GM12801 (cell line): ENCODE results near the gene DUOX1.

Source experiments
- CTCF ChIP-seq: IDR thresholded peaks from one replicate; pipeline ENCODE4 v1.5.1; 2011; ENCODE audit warnings: control low read depth; ENCODE audit not compliant: insufficient read length; ENCODE audit errors: extremely low read depth

The DUOX1 gene

DNA sequence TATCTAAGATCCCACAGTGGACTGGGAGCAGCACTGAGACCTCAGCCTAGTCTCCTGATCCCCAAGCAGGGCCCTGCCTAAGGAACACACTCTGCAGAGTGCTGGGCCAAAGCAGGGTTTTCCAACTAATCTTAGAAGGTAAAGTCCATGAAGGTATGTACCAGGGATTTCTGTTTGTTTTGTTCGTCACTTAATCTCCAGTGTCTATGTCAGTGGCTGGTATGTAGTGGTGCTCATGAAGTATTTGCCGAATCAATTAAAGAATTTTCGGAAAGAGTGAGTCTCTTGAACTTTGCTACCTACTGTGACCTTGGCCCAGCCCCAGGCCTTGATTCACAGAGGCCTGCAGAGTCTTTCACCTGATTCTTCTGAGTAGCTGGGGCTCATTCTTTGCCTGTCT lies 1.7 kb downstream of the DUOX1 start:
- TF ChIP-seq CTCF = no peak

- TF ChIP-seq CTCF = no peak
These were observed 3.2 kb downstream of the DUOX1 start for GRCh38 chr15:45132844-45133560.

GRCh38 chr15:45133561-45133920 lies 3.7 kb downstream of the DUOX1 start:
- no peak for TF ChIP-seq CTCF

DNA sequence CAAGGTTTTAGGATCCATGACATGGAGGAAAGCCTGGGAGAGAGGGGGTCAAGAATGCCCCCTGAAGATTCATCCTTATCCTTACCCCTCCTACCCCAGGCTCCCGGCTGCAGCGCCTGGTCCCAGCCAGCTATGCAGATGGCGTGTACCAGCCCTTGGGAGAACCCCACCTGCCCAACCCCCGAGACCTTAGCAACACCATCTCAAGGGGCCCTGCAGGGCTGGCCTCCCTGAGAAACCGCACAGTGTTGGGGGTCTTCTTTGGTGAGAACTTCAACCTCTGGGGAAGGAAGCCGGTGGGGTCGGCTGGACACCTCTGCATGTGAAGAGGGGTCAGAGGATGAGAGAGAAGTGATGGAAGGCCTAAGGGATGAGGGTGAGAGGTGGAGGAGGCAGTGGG lies 4.3 kb downstream of the DUOX1 start:
- TF ChIP-seq CTCF = no peak

DNA sequence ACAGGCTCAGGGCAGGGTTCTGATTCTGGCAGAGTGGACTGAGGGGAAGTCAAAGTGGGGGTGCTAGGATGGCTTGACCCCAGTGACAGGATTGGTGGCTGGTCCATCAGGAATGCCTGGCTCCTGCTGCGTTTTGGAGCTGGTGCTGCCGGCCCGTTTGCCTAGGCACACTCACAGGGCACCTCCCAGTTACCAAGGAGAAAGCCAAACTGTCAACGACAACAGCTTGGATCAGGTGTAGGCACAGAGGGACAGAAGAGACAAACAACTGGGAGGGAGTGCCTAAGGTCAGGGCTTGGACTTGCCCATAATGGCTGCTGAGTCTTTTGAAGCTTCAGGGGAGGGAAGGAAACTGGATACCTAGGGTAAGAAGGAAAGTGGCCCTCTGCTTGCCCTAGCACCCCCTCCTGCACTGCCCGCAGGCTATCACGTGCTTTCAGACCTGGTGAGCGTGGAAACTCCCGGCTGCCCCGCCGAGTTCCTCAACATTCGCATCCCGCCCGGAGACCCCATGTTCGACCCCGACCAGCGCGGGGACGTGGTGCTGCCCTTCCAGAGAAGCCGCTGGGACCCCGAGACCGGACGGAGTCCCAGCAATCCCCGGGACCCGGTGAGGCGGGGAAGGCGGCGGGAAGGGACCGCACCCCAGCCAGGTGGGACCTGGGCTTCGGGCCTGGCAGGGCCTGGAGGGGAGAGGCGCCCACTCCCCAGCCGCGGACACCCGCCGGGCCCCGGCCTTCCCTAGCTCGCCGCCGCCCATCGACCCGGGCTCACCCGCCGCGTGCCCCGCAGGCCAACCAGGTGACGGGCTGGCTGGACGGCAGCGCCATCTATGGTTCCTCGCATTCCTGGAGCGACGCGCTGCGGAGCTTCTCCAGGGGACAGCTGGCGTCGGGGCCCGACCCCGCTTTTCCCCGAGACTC lies 5.1 kb downstream of the DUOX1 start:
- TF ChIP-seq CTCF = no peak

DNA sequence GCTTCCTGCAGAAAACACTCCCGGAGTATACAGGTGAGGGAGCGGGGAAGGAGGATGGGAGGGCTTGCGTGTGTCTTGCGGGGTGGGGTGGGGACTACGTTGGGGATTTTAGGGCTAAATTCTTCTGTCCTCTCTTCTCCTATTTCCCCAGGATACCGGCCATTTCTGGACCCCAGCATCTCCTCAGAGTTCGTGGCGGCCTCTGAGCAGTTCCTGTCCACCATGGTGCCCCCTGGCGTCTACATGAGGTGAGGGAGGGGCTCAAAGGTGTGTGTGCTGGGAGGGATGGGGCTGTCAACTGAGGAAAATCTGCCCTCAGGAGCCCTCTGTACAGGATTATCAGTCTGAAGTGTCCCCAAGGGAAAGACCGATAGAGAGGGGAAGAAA lies 6.6 kb downstream of the DUOX1 start:
- no peak for TF ChIP-seq CTCF

DNA sequence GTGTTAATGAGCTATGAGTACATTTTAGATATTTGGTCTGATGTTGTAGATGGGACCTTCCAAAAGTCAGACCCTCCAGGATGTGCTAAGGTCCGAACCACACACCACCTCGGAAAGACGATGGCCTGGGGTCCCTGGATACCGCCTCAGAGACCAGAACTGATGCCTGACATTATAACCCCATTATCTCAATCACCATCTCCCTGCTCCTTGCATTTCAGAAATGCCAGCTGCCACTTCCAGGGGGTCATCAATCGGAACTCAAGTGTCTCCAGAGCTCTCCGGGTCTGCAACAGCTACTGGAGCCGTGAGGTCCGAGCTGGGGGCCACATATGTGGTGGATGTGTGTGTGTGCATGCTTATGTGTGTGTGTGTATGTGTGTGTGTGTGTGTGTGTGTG lies 7.9 kb downstream of the DUOX1 start:
- TF ChIP-seq CTCF = no peak
